ENCODE results near the gene DNAJB7.

DNA sequence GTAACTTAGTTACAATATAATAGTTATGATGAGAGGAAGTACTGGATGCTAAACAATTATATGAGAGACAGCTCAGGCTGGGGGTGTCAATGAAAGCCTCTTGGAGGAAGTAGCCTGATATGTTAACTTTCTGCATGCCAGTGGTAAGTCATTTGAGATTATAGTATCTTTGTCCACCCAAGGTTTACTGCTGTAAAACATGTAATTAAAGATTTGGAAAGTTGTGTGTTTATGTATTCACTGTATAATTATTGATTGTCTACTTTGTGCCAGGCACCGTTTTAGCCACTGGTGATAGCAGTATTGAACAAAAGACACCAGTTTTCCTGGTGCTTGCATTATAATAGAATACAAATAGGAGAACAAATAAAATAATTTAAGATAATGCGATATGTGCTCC lies 624 bp upstream of the DNAJB7 start:
- TF ChIP-seq, protein P1, sequence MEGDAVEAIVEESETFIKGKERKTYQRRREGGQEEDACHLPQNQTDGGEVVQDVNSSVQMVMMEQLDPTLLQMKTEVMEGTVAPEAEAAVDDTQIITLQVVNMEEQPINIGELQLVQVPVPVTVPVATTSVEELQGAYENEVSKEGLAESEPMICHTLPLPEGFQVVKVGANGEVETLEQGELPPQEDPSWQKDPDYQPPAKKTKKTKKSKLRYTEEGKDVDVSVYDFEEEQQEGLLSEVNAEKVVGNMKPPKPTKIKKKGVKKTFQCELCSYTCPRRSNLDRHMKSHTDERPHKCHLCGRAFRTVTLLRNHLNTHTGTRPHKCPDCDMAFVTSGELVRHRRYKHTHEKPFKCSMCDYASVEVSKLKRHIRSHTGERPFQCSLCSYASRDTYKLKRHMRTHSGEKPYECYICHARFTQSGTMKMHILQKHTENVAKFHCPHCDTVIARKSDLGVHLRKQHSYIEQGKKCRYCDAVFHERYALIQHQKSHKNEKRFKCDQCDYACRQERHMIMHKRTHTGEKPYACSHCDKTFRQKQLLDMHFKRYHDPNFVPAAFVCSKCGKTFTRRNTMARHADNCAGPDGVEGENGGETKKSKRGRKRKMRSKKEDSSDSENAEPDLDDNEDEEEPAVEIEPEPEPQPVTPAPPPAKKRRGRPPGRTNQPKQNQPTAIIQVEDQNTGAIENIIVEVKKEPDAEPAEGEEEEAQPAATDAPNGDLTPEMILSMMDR (IDR thresholded peaks at IDR 0.05), result no peak
- TF ChIP-seq POLR2A (IDR thresholded peaks at IDR 0.05), result no peak

Measured in uterus (tissue), 2 donors.